GM23338 (cell line): ENCODE data around the gene ADGRV1. TPM values are rescaled to one million over a fixed set of nuclear protein-coding genes. Genes with fewer than 3 reads are reported as not detected.

ENCODE experiments used
- ATAC-seq: fragments of 200-7000 bp; cut with Tn5 transposase; 3 replicates; pipeline ENCODE4 v1.9.1; 2020
- DNase-seq: peaks from one replicate; pipeline ENCODE4 v3.0.0-alpha.2; 2015; ENCODE audit warnings: low spot score
- H2AFZ ChIP-seq: fragments of 200-600 bp; sonication (generic); 2 replicates; pipeline ENCODE4 v1.8.0; 2016; ENCODE audit warnings: antibody characterized with exemption, mild to moderate bottlenecking, moderate library complexity
- H3F3A ChIP-seq: fragments of 200-600 bp; sonication (generic); replicated peaks from 2 replicates; pipeline ENCODE4 v1.8.0; 2017; ENCODE audit warnings: antibody characterized with exemption, mixed run types, low read depth
- H3K27ac ChIP-seq: fragments of 200-600 bp; sonication (generic); 2 replicates; pipeline ENCODE4 v1.6.1; 2016; ENCODE audit warnings: low read depth
- H3K27me3 ChIP-seq: fragments of 200-600 bp; sonication (generic); 2 replicates; pipeline ENCODE4 v1.8.0; 2016; ENCODE audit warnings: mild to moderate bottlenecking, mixed run types, moderate library complexity; ENCODE audit not compliant: insufficient read depth
- H3K36me3 ChIP-seq: fragments of 200-600 bp; sonication (generic); 2 replicates; pipeline ENCODE4 v1.8.0; 2016; ENCODE audit warnings: mild to moderate bottlenecking; ENCODE audit not compliant: insufficient read depth
- H3K4me1 ChIP-seq: fragments of 200-600 bp; sonication (generic); 2 replicates; pipeline ENCODE4 v1.8.0; 2016; ENCODE audit warnings: mild to moderate bottlenecking, moderate library complexity; ENCODE audit not compliant: insufficient read depth
- H3K4me2 ChIP-seq: fragments of 200-600 bp; sonication (generic); 2 replicates; pipeline ENCODE4 v1.7.1; 2017; ENCODE audit warnings: mixed run types
- H3K4me3 ChIP-seq: fragments of 200-600 bp; sonication (generic); 2 replicates; pipeline ENCODE4 v1.6.1; 2016; ENCODE audit warnings: mixed run types
- H3K79me2 ChIP-seq: fragments of 200-600 bp; sonication (generic); replicated peaks from 2 replicates; pipeline ENCODE4 v1.8.0; 2017; ENCODE audit warnings: mild to moderate bottlenecking; ENCODE audit not compliant: insufficient read depth
- H3K9me2 ChIP-seq: fragments of 200-600 bp; sonication (generic); 2 replicates; pipeline ENCODE4 v1.8.0; 2017; ENCODE audit not compliant: insufficient read depth
- H4K20me1 ChIP-seq: fragments of 200-600 bp; sonication (generic); replicated peaks from 2 replicates; pipeline ENCODE4 v1.8.0; 2017; ENCODE audit warnings: mild to moderate bottlenecking; ENCODE audit not compliant: insufficient read depth
- H3K27ac Mint-ChIP-seq: 2 replicates; pipeline ENCODE4 v1.8.0; 2020; ENCODE audit warnings: inconsistent platforms, mild to moderate bottlenecking, moderate library complexity, mixed read lengths
- H3K27me3 Mint-ChIP-seq: 3 replicates; pipeline ENCODE4 v1.8.0; 2022; ENCODE audit warnings: low read depth, mild to moderate bottlenecking, moderate library complexity, mixed read lengths, inconsistent platforms; ENCODE audit not compliant: insufficient read depth, poor library complexity
- H3K36me3 Mint-ChIP-seq: 3 replicates; pipeline ENCODE4 v1.8.0; 2021; ENCODE audit warnings: low read depth, mild to moderate bottlenecking, inconsistent platforms, moderate library complexity, mixed read lengths
- H3K4me1 Mint-ChIP-seq: 3 replicates; pipeline ENCODE4 v1.8.0; 2020; ENCODE audit warnings: mild to moderate bottlenecking, inconsistent platforms, mixed read lengths
- H3K4me3 Mint-ChIP-seq: 3 replicates; pipeline ENCODE4 v1.8.0; 2021; ENCODE audit warnings: moderate library complexity, mild to moderate bottlenecking, inconsistent platforms, mixed read lengths
- H3K9me3 Mint-ChIP-seq: 3 replicates; pipeline ENCODE4 v1.8.0; 2020; ENCODE audit warnings: moderate library complexity, mild to moderate bottlenecking, inconsistent platforms, mixed read lengths
- CREB1 ChIP-seq: fragments of 250-450 bp; sonication (Bioruptor Pico); IDR thresholded peaks from 2 replicates; pipeline ENCODE4 v1.5.0; 2020; ENCODE audit warnings: low read depth, mild to moderate bottlenecking, moderate library complexity
- JUNB ChIP-seq: IDR thresholded peaks from one replicate; pipeline ENCODE4 v1.6.1; 2016; ENCODE audit warnings: antibody characterized with exemption; ENCODE audit not compliant: unreplicated experiment
- ZNF331 ChIP-seq: fragments of 250-450 bp; sonication (Bioruptor Pico); IDR thresholded peaks from 2 replicates; pipeline ENCODE4 v1.5.0; 2020; ENCODE audit warnings: low read depth, mild to moderate bottlenecking, moderate library complexity
- ZNF462 ChIP-seq: fragments of 250-450 bp; sonication (Bioruptor Pico); IDR thresholded peaks from 2 replicates; pipeline ENCODE4 v1.5.0; 2020; ENCODE audit warnings: mild to moderate bottlenecking, moderate library complexity
- polyA plus RNA-seq: library from polyadenylated mRNA; unstranded; fragments of >200 nt; fragmentation: Nextera tagmentation; extraction: Ambion mirVana; gene quantifications from 2 replicates; pipeline ENCODE4 v1.2.1, GENCODE V29; 2016
- total RNA-seq: library from RNA; depleted of rRNA; stranded (reverse); fragments of >200 nt; shearing (Covaris generic); gene quantifications from 2 replicates; pipeline ENCODE4 v1.2.3, GENCODE V29; 2014
- TF ChIP-seq, protein P1 (sequence below): IDR thresholded peaks from one replicate; pipeline ENCODE4 v1.6.1; 2018; ENCODE audit warnings: antibody characterized with exemption; ENCODE audit not compliant: unreplicated experiment

Gene ADGRV1
- total and polyA plus RNA-seq, 2 experiments from 2014 or later: 46.1 to 149 TPM

- ATAC-seq: no peak
- no peak for DNase-seq
- no peaks in the 10 kb centered on the region for H3K9me2 ChIP-seq
- H3K4me3 ChIP-seq: no peak overlapping the region
- H3K27ac ChIP-seq: no peak overlapping the region
- peaks cover 10% of the 10 kb centered on the region; the same call in 2 of the 3 replicates for H3K4me1 Mint-ChIP-seq
- H3K4me3 Mint-ChIP-seq: no peak overlapping the region
- no peaks in the 10 kb centered on the region; the same call in 1 of the 2 replicates for H3K36me3 ChIP-seq
- no peaks in the 10 kb centered on the region for H4K20me1 ChIP-seq
- H3K36me3 Mint-ChIP-seq: peaks cover 15% of the 10 kb centered on the region; the same call in 2 of the 3 replicates
- no peaks in the 10 kb centered on the region for H3K79me2 ChIP-seq
- H3K4me1 ChIP-seq: peaks cover 12% of the 10 kb centered on the region; the same call in 1 of the 2 replicates
- peaks cover 2% of the 10 kb centered on the region for H3K27me3 Mint-ChIP-seq
- H3K27ac Mint-ChIP-seq: no peak overlapping the region
- no peaks in the 10 kb centered on the region for H3K27me3 ChIP-seq
- no peak for TF ChIP-seq ZNF462 (CRISPR knock-in tag)
- TF ChIP-seq JUNB: no peak
- TF ChIP-seq CREB1 (CRISPR knock-in tag): no peak
- TF ChIP-seq, protein P1, sequence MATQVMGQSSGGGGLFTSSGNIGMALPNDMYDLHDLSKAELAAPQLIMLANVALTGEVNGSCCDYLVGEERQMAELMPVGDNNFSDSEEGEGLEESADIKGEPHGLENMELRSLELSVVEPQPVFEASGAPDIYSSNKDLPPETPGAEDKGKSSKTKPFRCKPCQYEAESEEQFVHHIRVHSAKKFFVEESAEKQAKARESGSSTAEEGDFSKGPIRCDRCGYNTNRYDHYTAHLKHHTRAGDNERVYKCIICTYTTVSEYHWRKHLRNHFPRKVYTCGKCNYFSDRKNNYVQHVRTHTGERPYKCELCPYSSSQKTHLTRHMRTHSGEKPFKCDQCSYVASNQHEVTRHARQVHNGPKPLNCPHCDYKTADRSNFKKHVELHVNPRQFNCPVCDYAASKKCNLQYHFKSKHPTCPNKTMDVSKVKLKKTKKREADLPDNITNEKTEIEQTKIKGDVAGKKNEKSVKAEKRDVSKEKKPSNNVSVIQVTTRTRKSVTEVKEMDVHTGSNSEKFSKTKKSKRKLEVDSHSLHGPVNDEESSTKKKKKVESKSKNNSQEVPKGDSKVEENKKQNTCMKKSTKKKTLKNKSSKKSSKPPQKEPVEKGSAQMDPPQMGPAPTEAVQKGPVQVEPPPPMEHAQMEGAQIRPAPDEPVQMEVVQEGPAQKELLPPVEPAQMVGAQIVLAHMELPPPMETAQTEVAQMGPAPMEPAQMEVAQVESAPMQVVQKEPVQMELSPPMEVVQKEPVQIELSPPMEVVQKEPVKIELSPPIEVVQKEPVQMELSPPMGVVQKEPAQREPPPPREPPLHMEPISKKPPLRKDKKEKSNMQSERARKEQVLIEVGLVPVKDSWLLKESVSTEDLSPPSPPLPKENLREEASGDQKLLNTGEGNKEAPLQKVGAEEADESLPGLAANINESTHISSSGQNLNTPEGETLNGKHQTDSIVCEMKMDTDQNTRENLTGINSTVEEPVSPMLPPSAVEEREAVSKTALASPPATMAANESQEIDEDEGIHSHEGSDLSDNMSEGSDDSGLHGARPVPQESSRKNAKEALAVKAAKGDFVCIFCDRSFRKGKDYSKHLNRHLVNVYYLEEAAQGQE: no peak
- TF ChIP-seq ZNF331: no peak
- H3K9me3 Mint-ChIP-seq: no peaks in the 10 kb centered on the region
- no peak overlapping the region for H2AFZ ChIP-seq
- 0 out of 2 replicates have a peak, but pooled peaks cover 3% of the 10 kb centered on the region for H3F3A ChIP-seq
- H3K4me2 ChIP-seq: no peak overlapping the region
Observed at GRCh38 chr5:90917928-90918668, 359.5 kb downstream of the ADGRV1 start.
